Ureter (tissue), 1 donor: ENCODE results near the gene LRRC25. TPM values are rescaled to one million over a fixed set of nuclear protein-coding genes. Genes with fewer than 3 reads are reported as not detected.
"Not testable (repeated sequence)": the region's sequence is repeated elsewhere in the genome, so short reads cannot be mapped to it uniquely, and the experiment has no call there.

ENCODE experiments used
- DNase-seq: peaks from one replicate; pipeline ENCODE4 v3.0.0-alpha.2; 2020; ENCODE audit warnings: low spot score
- total RNA-seq: library from RNA; stranded (reverse); gene quantifications from one replicate; pipeline ENCODE4 v1.2.4, GENCODE V29; 2023
- donor health status: DM: yes; HTN: yes; CAD: no.

Gene LRRC25
- total RNA-seq, 1 donor from 2014 or later: 3.6 TPM

GRCh38 chr19:18405754-18406153, 8.3 kb upstream of the LRRC25 start:
- DNase-seq: not testable (repeated sequence)

- DNase-seq: not testable (repeated sequence)
Measured at GRCh38 chr19:18402455-18403248, 5.2 kb upstream of the LRRC25 start.

- DNase-seq: peak; percentile 73
Measured at GRCh38 chr19:18401580-18402112, 4.2 kb upstream of the LRRC25 start.

- DNase-seq: peak; percentile 69
Measured at GRCh38 chr19:18399008-18399407, 1.6 kb upstream of the LRRC25 start.

- no peak for DNase-seq
Measured at GRCh38 chr19:18396471-18397241, 766 bp downstream of the LRRC25 start.

- no peak for DNase-seq
Measured at GRCh38 chr19:18393836-18394235, 3.6 kb downstream of the LRRC25 start.

GRCh38 chr19:18392926-18393325, 4.5 kb downstream of the LRRC25 start:
- no peak for DNase-seq

GRCh38 chr19:18392417-18392816, 5.0 kb downstream of the LRRC25 start:
- no peak for DNase-seq

- DNase-seq: no peak
Measured at GRCh38 chr19:18391509-18392075, 5.8 kb downstream of the LRRC25 start.

GRCh38 chr19:18390065-18390907, 7.1 kb downstream of the LRRC25 start:
- no peak for DNase-seq

GRCh38 chr19:18389726-18390064, 7.7 kb downstream of the LRRC25 start:
- no peak for DNase-seq

- no peak for DNase-seq
Measured at GRCh38 chr19:18388960-18389725, 8.3 kb downstream of the LRRC25 start.

- DNase-seq: peak; percentile 85
Measured at GRCh38 chr19:18388100-18388959, 9.1 kb downstream of the LRRC25 start.

- DNase-seq: peak; percentile 65
Measured at GRCh38 chr19:18386543-18387271, 10.7 kb downstream of the LRRC25 start.

GRCh38 chr19:18385675-18386542, 11.5 kb downstream of the LRRC25 start, which contains the start of gene GDF15:
GDF15 (plus strand) TSS chr19:18386158; CDS start chr19:18386190, 32 bp downstream.
- peak; percentile 92 for DNase-seq

- no peak for DNase-seq
Measured at GRCh38 chr19:18385359-18385674, 12.1 kb downstream of the LRRC25 start.

- DNase-seq: no peak
Measured at GRCh38 chr19:18384775-18385174, 12.6 kb downstream of the LRRC25 start.

GRCh38 chr19:18383622-18384021, 13.8 kb downstream of the LRRC25 start:
- DNase-seq: not testable (repeated sequence)
